K562 (cell line): ENCODE results near the gene JPT1. TPM values are rescaled to one million over a fixed set of nuclear protein-coding genes. Genes with fewer than 3 reads are reported as not detected.
A peak's percentile ranks its signal among the peaks of the same experiment; 100 is the strongest.

Experiments
- BHLHE40 ChIP-seq: IDR thresholded peaks from 2 replicates; pipeline ENCODE4 v1.6.1; 2011; ENCODE audit warnings: low read length, improper control_type of control experiment
- CBX3 ChIP-seq, 2 experiments: IDR thresholded peaks; 1 replicate in 1 of 2; 2 replicates in 1 of 2; pipeline ENCODE4 v1.6.1; 2012; ENCODE audit warnings: inconsistent platforms in 2 of 2, low read length in 2 of 2, borderline replicate concordance in 1 of 2, control low read depth in 1 of 2
- FOXA1 ChIP-seq: fragments of 450-650 bp; IDR thresholded peaks from 2 replicates; pipeline ENCODE4 v1.6.1; 2016; ENCODE audit warnings: mild to moderate bottlenecking, borderline replicate concordance
- FOXJ2 ChIP-seq: fragments of 200-800 bp; sonication (Bioruptor generic); IDR thresholded peaks from 2 replicates; pipeline ENCODE4 v1.6.1; 2016; ENCODE audit warnings: missing genetic modification characterization, missing compliant biosample characterization
- IRF9 ChIP-seq: fragments of 450-650 bp; IDR thresholded peaks from 2 replicates; pipeline ENCODE4 v1.6.1; 2016; ENCODE audit warnings: missing biosample characterization, missing genetic modification characterization
- KHSRP ChIP-seq: fragments of 450-650 bp; IDR thresholded peaks from 2 replicates; pipeline ENCODE4 v1.6.1; 2017
- KLF13 ChIP-seq: fragments of 450-650 bp; IDR thresholded peaks from 2 replicates; pipeline ENCODE4 v1.6.1; 2016; ENCODE audit warnings: missing genetic modification characterization, low read depth, mild to moderate bottlenecking, missing compliant biosample characterization, moderate library complexity, borderline replicate concordance
- L3MBTL2 ChIP-seq: fragments of 450-650 bp; IDR thresholded peaks from 2 replicates; pipeline ENCODE4 v1.6.1; 2016; ENCODE audit warnings: mild to moderate bottlenecking, moderate library complexity
- LCOR ChIP-seq: sonication (generic); formaldehyde crosslinking; IDR thresholded peaks from 2 replicates; pipeline ENCODE4 v1.8.0; 2022; ENCODE audit warnings: mild to moderate bottlenecking, missing genetic modification reagents
- MCM3 ChIP-seq: fragments of 450-650 bp; IDR thresholded peaks from 2 replicates; pipeline ENCODE4 v1.6.1; 2016
- MTA3 ChIP-seq: fragments of 450-650 bp; formaldehyde crosslinking; IDR thresholded peaks from 2 replicates; pipeline ENCODE4 v1.6.1; 2017; ENCODE audit warnings: mild to moderate bottlenecking, borderline replicate concordance
- NCOA2 ChIP-seq, 2 experiments: fragments of 450-650 bp; IDR thresholded peaks; 2 replicates each; pipeline ENCODE4 v1.6.1; 2018; ENCODE audit warnings: mild to moderate bottlenecking in 2 of 2, moderate library complexity in 1 of 2; ENCODE audit not compliant: partially characterized antibody in 2 of 2
- NFYB ChIP-seq: IDR thresholded peaks from 2 replicates; pipeline ENCODE4 v1.6.1; 2011; ENCODE audit warnings: mild to moderate bottlenecking, moderate library complexity; ENCODE audit not compliant: insufficient read length; ENCODE audit errors: extremely low read depth
- PURB ChIP-seq: sonication (generic); formaldehyde crosslinking; IDR thresholded peaks from 2 replicates; pipeline ENCODE4 v1.9.0; 2021; ENCODE audit warnings: low read depth, mild to moderate bottlenecking, missing genetic modification reagents
- RAD21 ChIP-seq, 2 experiments: fragments of 250-450 bp in 1 of 2; fragments of 450-650 bp in 1 of 2; sonication (Bioruptor Pico) in 1 of 2; formaldehyde crosslinking in 1 of 2; IDR thresholded peaks in 1 of 2; conservative IDR thresholded peaks in 1 of 2; 2 replicates each; pipeline versions ENCODE4 v1.4.0 to v1.8.0; 2020 to 2022; ENCODE audit warnings: mild to moderate bottlenecking in 2 of 2, moderate library complexity in 1 of 2
- RBFOX2 ChIP-seq: fragments of 200-400 bp; formaldehyde crosslinking; IDR thresholded peaks from 2 replicates; pipeline ENCODE4 v1.6.1; 2017; ENCODE audit warnings: low read depth, mild to moderate bottlenecking, low read length, moderate library complexity
- RUNX1 ChIP-seq: sonication (generic); IDR thresholded peaks from 2 replicates; pipeline ENCODE4 v1.6.1; 2016; ENCODE audit warnings: antibody characterized with exemption, low read depth
- SMARCA4 ChIP-seq: fragments of 450-650 bp; IDR thresholded peaks from 2 replicates; pipeline ENCODE4 v1.6.1; 2016
- TEAD4 ChIP-seq, 2 experiments: sonication (generic) in 1 of 2; formaldehyde crosslinking in 1 of 2; IDR thresholded peaks; 2 replicates each; pipeline versions ENCODE4 v1.6.1 to v1.8.0; 2012 to 2022; ENCODE audit warnings: borderline replicate concordance in 1 of 2, inconsistent platforms in 1 of 2, low read length in 1 of 2, mild to moderate bottlenecking in 1 of 2, missing genetic modification reagents in 1 of 2
- ZFP1 ChIP-seq: fragments of 450-650 bp; formaldehyde crosslinking; IDR thresholded peaks from 2 replicates; pipeline ENCODE4 v1.4.0; 2020; ENCODE audit warnings: mild to moderate bottlenecking, mixed read lengths
- ZNF274 ChIP-seq: IDR thresholded peaks from 2 replicates; pipeline ENCODE4 v1.6.1; 2011; ENCODE audit warnings: low read depth, mild to moderate bottlenecking, low read length, moderate library complexity, borderline replicate concordance
- ZNF316 ChIP-seq: fragments of 450-650 bp; IDR thresholded peaks from 2 replicates; pipeline ENCODE4 v1.6.1; 2016
- ZNF561 ChIP-seq: fragments of 450-650 bp; formaldehyde crosslinking; conservative IDR thresholded peaks from 2 replicates; pipeline ENCODE4 v1.4.0; 2020; ENCODE audit warnings: mild to moderate bottlenecking, moderate library complexity
- ZNF583 ChIP-seq: fragments of 250-450 bp; sonication (Bioruptor Pico); IDR thresholded peaks from 2 replicates; pipeline ENCODE4 v1.4.0; 2020
- polyA plus RNA-seq, 8 experiments: library from polyadenylated mRNA; depleted of rRNA in 4 of 8; stranded (reverse) in 5 of 8; unstranded in 3 of 8; fragments of >200 nt; fragmentation: Nextera tagmentation in 2 of 8; fragmentation: Illumina TruSeq in 1 of 8; extraction: Ambion mirVana in 2 of 8; extraction: Trizol in 1 of 8; gene quantifications; 2 replicates each; pipeline versions ENCODE4 v1.2.1 to v1.2.3, GENCODE V29; 2011 to 2014; ENCODE audit warnings: inconsistent platforms in 1 of 8, missing spikeins in 1 of 8
- total RNA-seq, 7 experiments: library from RNA; depleted of rRNA in 6 of 7; stranded (reverse); fragments of >200 nt in 6 of 7; fragmentation: Illumina TruSeq in 2 of 7; extraction: Trizol in 2 of 7; gene quantifications; 2 replicates each; pipeline versions ENCODE4 v1.2.1 to v1.2.3, GENCODE V29; 2011 to 2021; ENCODE audit warnings: low replicate concordance in 1 of 7
- TF ChIP-seq, protein P1 (sequence below): fragments of 450-650 bp; IDR thresholded peaks from 2 replicates; pipeline ENCODE4 v1.6.1; 2016; ENCODE audit warnings: antibody characterized with exemption
- TF ChIP-seq, protein P2 (sequence below): sonication (generic); formaldehyde crosslinking; IDR thresholded peaks from 2 replicates; pipeline ENCODE4 v1.8.0; 2022; ENCODE audit warnings: missing genetic modification reagents, mild to moderate bottlenecking, moderate library complexity, borderline replicate concordance

Gene JPT1
- total and polyA plus RNA-seq, 9 of the 15 experiments (the other 6 are each of a cell fraction or from before 2014, with no cell fraction given), result 56.7 to 292 (median 144) TPM

- TF ChIP-seq, protein P1, sequence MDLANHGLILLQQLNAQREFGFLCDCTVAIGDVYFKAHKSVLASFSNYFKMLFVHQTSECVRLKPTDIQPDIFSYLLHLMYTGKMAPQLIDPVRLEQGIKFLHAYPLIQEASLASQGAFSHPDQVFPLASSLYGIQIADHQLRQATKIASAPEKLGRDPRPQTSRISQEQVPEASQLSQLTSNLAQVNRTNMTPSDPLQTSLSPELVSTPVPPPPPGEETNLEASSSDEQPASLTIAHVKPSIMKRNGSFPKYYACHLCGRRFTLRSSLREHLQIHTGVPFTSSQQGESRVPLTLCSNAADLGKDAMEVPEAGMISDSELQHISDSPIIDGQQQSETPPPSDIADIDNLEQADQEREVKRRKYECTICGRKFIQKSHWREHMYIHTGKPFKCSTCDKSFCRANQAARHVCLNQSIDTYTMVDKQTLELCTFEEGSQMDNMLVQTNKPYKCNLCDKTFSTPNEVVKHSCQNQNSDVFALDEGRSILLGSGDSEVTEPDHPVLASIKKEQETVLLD, result no peak
- TF ChIP-seq IRF9, result no peak
- TF ChIP-seq RBFOX2, result peak; percentile 75
- TF ChIP-seq L3MBTL2, result peak; percentile 32; the same call in 1 of the 2 replicates
- TF ChIP-seq NCOA2 (IDR thresholded peaks at IDR 0.05; ENCODE audit: partially characterized antibody in 2 of 2), result no peak
- no peak for TF ChIP-seq MCM3
- TF ChIP-seq ZFP1 (CRISPR knock-in tag), result no peak
- TF ChIP-seq ZNF583 (CRISPR knock-in tag), result peak; percentile 61; the same call in 1 of the 2 replicates
- TF ChIP-seq ZNF274, result no peak
- no peak for TF ChIP-seq FOXJ2 (tag)
- 0 out of 2 replicates have a peak, but pooled peaks have one; percentile 14 for TF ChIP-seq MTA3
- no peak for TF ChIP-seq KHSRP
- TF ChIP-seq SMARCA4, result no peak
- TF ChIP-seq CBX3 (IDR thresholded peaks at IDR 0.05; ENCODE audit: borderline replicate concordance in 1 of 2, low read length in 2 of 2), result no peak; a peak in 1 of 3 replicates
- peak; percentile 35; the same call in 1 of the 2 replicates for TF ChIP-seq ZNF316
- TF ChIP-seq, protein P2, sequence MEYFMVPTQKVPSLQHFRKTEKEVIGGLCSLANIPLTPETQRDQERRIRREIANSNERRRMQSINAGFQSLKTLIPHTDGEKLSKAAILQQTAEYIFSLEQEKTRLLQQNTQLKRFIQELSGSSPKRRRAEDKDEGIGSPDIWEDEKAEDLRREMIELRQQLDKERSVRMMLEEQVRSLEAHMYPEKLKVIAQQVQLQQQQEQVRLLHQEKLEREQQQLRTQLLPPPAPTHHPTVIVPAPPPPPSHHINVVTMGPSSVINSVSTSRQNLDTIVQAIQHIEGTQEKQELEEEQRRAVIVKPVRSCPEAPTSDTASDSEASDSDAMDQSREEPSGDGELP (CRISPR knock-in tag), result 0 out of 2 replicates have a peak, but pooled peaks have one; percentile 48
- peak in 1 of 2 experiments; percentile 1; a peak in 1 of 4 replicates for TF ChIP-seq RAD21 (CRISPR knock-in tag; conservative IDR thresholded peaks at IDR 0.05 in 1 of 2, IDR thresholded peaks at IDR 0.05 in 1 of 2)
- TF ChIP-seq LCOR (CRISPR knock-in tag), result no peak
- no peak for TF ChIP-seq KLF13 (tag)
- no peak for TF ChIP-seq RUNX1
- no peak for TF ChIP-seq ZNF561 (CRISPR knock-in tag)
- TF ChIP-seq BHLHE40, result peak; percentile 5; the same call in 1 of the 2 replicates
- TF ChIP-seq TEAD4 (IDR thresholded peaks at IDR 0.05; ENCODE audit: low read length), result no peak
- no peak for TF ChIP-seq TEAD4 (CRISPR knock-in tag; IDR thresholded peaks at IDR 0.05; ENCODE audit: borderline replicate concordance)
- TF ChIP-seq FOXA1, result no peak
- no peak for TF ChIP-seq PURB (CRISPR knock-in tag)
- no peak for TF ChIP-seq NFYB
Measured at GRCh38 chr17:75087558-75088453, 66.5 kb downstream of the JPT1 start, which contains the start of gene SLC16A5 (continued).
